Trophoblast cell (in vitro differentiated cells and primary cell): ENCODE measurements around the gene M1AP.
A peak's percentile ranks its signal among the peaks of the same experiment; 100 is the strongest.

ENCODE experiments used
- DNase-seq, 2 donors: peaks; one replicate each; pipeline ENCODE4 v3.0.0-alpha.2; 2016
- H2AFZ ChIP-seq: 2 replicates; pipeline ENCODE4 v1.6.1; 2013; ENCODE audit warnings: low read length, moderate library complexity, mild to moderate bottlenecking; ENCODE audit not compliant: insufficient read depth, poor library complexity
- H2AK5ac ChIP-seq: 2 replicates; pipeline ENCODE4 v1.6.1; 2013; ENCODE audit warnings: mild to moderate bottlenecking, low read length
- H2BK120ac ChIP-seq: 2 replicates; pipeline ENCODE4 v1.6.1; 2013; ENCODE audit warnings: low read length, mild to moderate bottlenecking, moderate library complexity; ENCODE audit not compliant: insufficient read depth, poor library complexity
- H2BK12ac ChIP-seq: 2 replicates; pipeline ENCODE4 v1.6.1; 2013; ENCODE audit warnings: mild to moderate bottlenecking, low read length, moderate library complexity
- H2BK5ac ChIP-seq: 2 replicates; pipeline ENCODE4 v1.6.1; 2013; ENCODE audit warnings: low read length, low read depth, moderate library complexity, mild to moderate bottlenecking; ENCODE audit not compliant: poor library complexity
- H3K14ac ChIP-seq: 2 replicates; pipeline ENCODE4 v1.6.1; 2013; ENCODE audit warnings: mild to moderate bottlenecking, low read length
- H3K18ac ChIP-seq: 2 replicates; pipeline ENCODE4 v1.6.1; 2013; ENCODE audit warnings: mild to moderate bottlenecking, low read length
- H3K23ac ChIP-seq: 2 replicates; pipeline ENCODE4 v1.6.1; 2013; ENCODE audit warnings: low read length
- H3K27ac ChIP-seq: 2 replicates; pipeline ENCODE4 v1.5.1; 2013; ENCODE audit warnings: low read depth, mild to moderate bottlenecking, inconsistent platforms, low read length, moderate library complexity
- H3K27me3 ChIP-seq: 2 replicates; pipeline ENCODE4 v1.6.1; 2013; ENCODE audit warnings: inconsistent platforms, mild to moderate bottlenecking, low read length, moderate library complexity; ENCODE audit not compliant: insufficient read depth
- H3K36me3 ChIP-seq, 2 experiments: 1 replicate in 1 of 2; 2 replicates in 1 of 2; pipeline ENCODE4 v1.6.1; 2013; ENCODE audit warnings: low read length in 2 of 2, mild to moderate bottlenecking in 2 of 2, moderate library complexity in 1 of 2; ENCODE audit not compliant: insufficient read depth in 2 of 2, control insufficient read depth in 1 of 2
- H3K4ac ChIP-seq: 2 replicates; pipeline ENCODE4 v1.6.1; 2013; ENCODE audit warnings: low read depth, mild to moderate bottlenecking, low read length, moderate library complexity
- H3K4me1 ChIP-seq, 2 experiments: 1 replicate in 1 of 2; 2 replicates in 1 of 2; pipeline ENCODE4 v1.6.1; 2013; ENCODE audit warnings: low read length in 2 of 2, mild to moderate bottlenecking in 2 of 2, moderate library complexity in 1 of 2; ENCODE audit not compliant: insufficient read depth in 2 of 2, control insufficient read depth in 1 of 2
- H3K4me2 ChIP-seq: 2 replicates; pipeline ENCODE4 v1.6.1; 2013; ENCODE audit warnings: inconsistent platforms, mild to moderate bottlenecking, low read length, moderate library complexity
- H3K4me3 ChIP-seq: 2 replicates; pipeline ENCODE4 v1.5.1; 2013; ENCODE audit warnings: mild to moderate bottlenecking, low read depth, low read length, inconsistent platforms
- H3K79me1 ChIP-seq: one replicate; pipeline ENCODE4 v1.6.1; 2013; ENCODE audit warnings: low read length
- H3K79me2 ChIP-seq: 2 replicates; pipeline ENCODE4 v1.6.1; 2013; ENCODE audit warnings: low read length, mild to moderate bottlenecking; ENCODE audit not compliant: control insufficient read depth, insufficient read depth, poor library complexity
- H3K9ac ChIP-seq: 2 replicates; pipeline ENCODE4 v1.6.1; 2013; ENCODE audit warnings: mild to moderate bottlenecking, low read length
- H3K9me3 ChIP-seq: 2 replicates; pipeline ENCODE4 v1.6.1; 2013; ENCODE audit warnings: low read depth, mild to moderate bottlenecking, control low read depth, inconsistent platforms, low read length; ENCODE audit not compliant: insufficient read depth
- H4K12ac ChIP-seq: 2 replicates; pipeline ENCODE4 v1.6.1; 2013; ENCODE audit warnings: low read depth, mild to moderate bottlenecking, low read length, moderate library complexity
- H4K8ac ChIP-seq: 2 replicates; pipeline ENCODE4 v1.6.1; 2013; ENCODE audit warnings: low read depth, mild to moderate bottlenecking, low read length, moderate library complexity
- H4K91ac ChIP-seq: one replicate; pipeline ENCODE4 v1.6.1; 2013; ENCODE audit warnings: low read depth, mild to moderate bottlenecking, low read length, moderate library complexity
- WGBS: extraction: QIAGEN DNeasy Blood & Tissue Kit; methylation state at CpG from one replicate; pipeline ENCODE4 v1.1.7; 2013; ENCODE audit warnings: missing lambda C conversion rate; ENCODE audit not compliant: insufficient read length, insufficient coverage; ENCODE audit errors: extremely low coverage; 5-methylcytosine and 5-hydroxymethylcytosine counted together

Gene M1AP

GRCh38 chr2:74603282-74604000, 44.7 kb downstream of the M1AP start:
- H3K23ac ChIP-seq, result peak overlapping the region; percentile 24
- H2BK12ac ChIP-seq, result no peak overlapping the region
- no peaks in the 10 kb centered on the region for H3K79me2 ChIP-seq
- peaks cover 2% of the 10 kb centered on the region for H3K27me3 ChIP-seq
- H4K12ac ChIP-seq, result no peak overlapping the region
- WGBS, result no CpG with 5 or more reads among the region's 7 CpGs
- H3K4me2 ChIP-seq, result no peak overlapping the region
- H4K8ac ChIP-seq, result no peak overlapping the region
- no peak overlapping the region for H4K91ac ChIP-seq
- no peaks in the 10 kb centered on the region for H3K4me1 ChIP-seq
- H2AFZ ChIP-seq, result no peak overlapping the region
- H3K9ac ChIP-seq, result no peak overlapping the region
- no peak overlapping the region for H3K4me3 ChIP-seq
- no peaks in the 10 kb centered on the region for H3K9me3 ChIP-seq
- no peak overlapping the region for H3K14ac ChIP-seq
- H3K36me3 ChIP-seq, result no peaks in the 10 kb centered on the region
- no peak overlapping the region for H3K18ac ChIP-seq
- no peak overlapping the region for H3K4ac ChIP-seq
- H2BK120ac ChIP-seq, result no peak overlapping the region
- DNase-seq, result no peak
- no peak overlapping the region for H3K27ac ChIP-seq
- no peak overlapping the region for H2AK5ac ChIP-seq
- H2BK5ac ChIP-seq, result no peak overlapping the region
- no peaks in the 10 kb centered on the region for H3K79me1 ChIP-seq

GRCh38 chr2:74602586-74603281, 45.4 kb downstream of the M1AP start:
- Histone ChIP-seq H3K4me3 (no peak overlapping the region), H3K27ac (no peak overlapping the region), H3K4me1 (no peaks in the 10 kb centered on the region), H4K8ac (no peak overlapping the region), H2BK12ac (no peak overlapping the region), H3K36me3 (no peaks in the 10 kb centered on the region), H3K23ac (no peak overlapping the region), H3K18ac (no peak overlapping the region), H3K4me2 (no peak overlapping the region), H2AK5ac (no peak overlapping the region), H3K9ac (no peak overlapping the region), H4K12ac (no peak overlapping the region), H3K9me3 (no peaks in the 10 kb centered on the region), H2BK120ac (no peak overlapping the region), H3K4ac (no peak overlapping the region), H3K79me2 (no peaks in the 10 kb centered on the region), H2AFZ (no peak overlapping the region), H4K91ac (no peak overlapping the region), H2BK5ac (no peak overlapping the region), H3K14ac (no peak overlapping the region), H3K79me1 (no peaks in the 10 kb centered on the region), H3K27me3 (peaks cover 2% of the 10 kb centered on the region)
- DNase-seq, result no peak
- WGBS, result no CpG with 5 or more reads among the region's 1 CpG

- no peak overlapping the region for H2BK120ac ChIP-seq
- no peak overlapping the region for H2BK12ac ChIP-seq
- no peaks in the 10 kb centered on the region for H3K79me1 ChIP-seq
- no peak overlapping the region for H3K14ac ChIP-seq
- H3K4me2 ChIP-seq, result no peak overlapping the region
- H3K4me3 ChIP-seq, result no peak overlapping the region
- H2AFZ ChIP-seq, result no peak overlapping the region
- DNase-seq, result no peak
- no peaks in the 10 kb centered on the region for H3K36me3 ChIP-seq
- no peak overlapping the region for H3K18ac ChIP-seq
- no peaks in the 10 kb centered on the region for H3K79me2 ChIP-seq
- H3K27me3 ChIP-seq, result peaks cover 2% of the 10 kb centered on the region
- no peak overlapping the region for H3K23ac ChIP-seq
- H3K4ac ChIP-seq, result no peak overlapping the region
- no peak overlapping the region for H4K91ac ChIP-seq
- no peak overlapping the region for H3K9ac ChIP-seq
- H4K8ac ChIP-seq, result no peak overlapping the region
- WGBS, result no CpG with 5 or more reads among the region's 3 CpGs
- H3K27ac ChIP-seq, result no peak overlapping the region
- H2AK5ac ChIP-seq, result no peak overlapping the region
- no peaks in the 10 kb centered on the region for H3K9me3 ChIP-seq
- no peak overlapping the region for H4K12ac ChIP-seq
- no peaks in the 10 kb centered on the region for H3K4me1 ChIP-seq
- no peak overlapping the region for H2BK5ac ChIP-seq
Observed at GRCh38 chr2:74599676-74600075, 48.5 kb downstream of the M1AP start.

- Histone ChIP-seq H3K18ac (no peak overlapping the region), H2AK5ac (no peak overlapping the region), H3K4me1 (no peaks in the 10 kb centered on the region), H3K14ac (no peak overlapping the region), H3K27ac (no peak overlapping the region), H3K36me3 (no peaks in the 10 kb centered on the region), H3K27me3 (no peaks in the 10 kb centered on the region), H3K79me1 (no peaks in the 10 kb centered on the region), H3K4me3 (no peak overlapping the region), H3K9ac (no peak overlapping the region), H4K12ac (no peak overlapping the region), H3K4me2 (no peak overlapping the region), H4K8ac (no peak overlapping the region), H3K4ac (no peak overlapping the region), H2BK5ac (no peak overlapping the region), H2BK120ac (no peak overlapping the region), H2BK12ac (no peak overlapping the region), H4K91ac (no peak overlapping the region), H3K23ac (no peak overlapping the region), H2AFZ (no peak overlapping the region), H3K79me2 (no peaks in the 10 kb centered on the region), H3K9me3 (no peaks in the 10 kb centered on the region)
- no peak for DNase-seq
- WGBS, result no CpG with 5 or more reads among the region's 1 CpG
Observed at GRCh38 chr2:74597410-74597809, 50.7 kb downstream of the M1AP start.
